ENCODE results near the gene MCU.
"Not testable (repeated sequence)": the region's sequence is repeated elsewhere in the genome, so short reads cannot be mapped to it uniquely, and the experiment has no call there.

Gene MCU

DNA sequence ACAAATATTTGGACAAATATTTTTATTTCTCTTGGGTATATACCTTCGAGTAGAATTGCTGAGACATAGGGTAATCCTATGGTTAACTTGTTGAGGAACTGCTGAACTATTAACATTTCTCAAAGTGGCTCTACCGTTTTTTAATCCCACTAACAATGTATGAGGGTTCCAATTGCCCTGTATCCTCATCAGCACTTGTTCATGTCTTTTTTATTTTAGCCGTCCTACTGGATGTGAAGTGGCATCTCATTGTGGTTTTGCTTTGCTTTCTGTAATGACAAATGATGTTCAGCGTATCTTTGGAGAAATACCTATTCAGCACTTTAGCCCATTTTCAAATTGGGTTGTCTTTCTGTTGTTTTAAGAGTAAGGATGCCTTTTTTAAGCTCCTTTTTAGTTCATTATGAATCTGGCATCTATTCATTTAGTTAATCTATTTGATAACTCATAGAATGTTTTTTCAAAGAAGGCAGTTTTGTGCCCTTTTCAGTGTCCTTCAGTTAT, 40.0 kb downstream of the MCU start:
- no peak for DNase-seq (ENCODE audit: low read depth in 2 of 2)

DNA sequence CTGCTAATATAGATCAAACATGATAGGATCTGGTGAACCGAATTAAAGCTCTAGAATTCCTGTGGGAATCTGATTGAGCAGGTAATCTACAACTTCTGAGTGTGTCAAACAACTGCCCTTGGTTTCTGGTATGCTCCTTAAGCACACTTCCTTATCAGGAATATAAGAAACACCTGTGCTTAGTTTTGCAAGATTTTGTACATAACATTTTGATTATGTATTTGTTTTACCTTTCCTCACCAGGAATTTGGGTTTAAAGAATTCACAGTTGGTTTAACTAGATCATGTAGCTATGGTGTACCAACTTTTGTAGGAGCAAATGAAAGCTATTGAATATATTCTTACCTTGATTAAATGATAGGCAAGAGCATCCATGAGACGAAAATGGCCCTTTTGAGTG, 40.6 kb downstream of the MCU start:
- no peak for DNase-seq (ENCODE audit: low read depth in 2 of 2)

DNA sequence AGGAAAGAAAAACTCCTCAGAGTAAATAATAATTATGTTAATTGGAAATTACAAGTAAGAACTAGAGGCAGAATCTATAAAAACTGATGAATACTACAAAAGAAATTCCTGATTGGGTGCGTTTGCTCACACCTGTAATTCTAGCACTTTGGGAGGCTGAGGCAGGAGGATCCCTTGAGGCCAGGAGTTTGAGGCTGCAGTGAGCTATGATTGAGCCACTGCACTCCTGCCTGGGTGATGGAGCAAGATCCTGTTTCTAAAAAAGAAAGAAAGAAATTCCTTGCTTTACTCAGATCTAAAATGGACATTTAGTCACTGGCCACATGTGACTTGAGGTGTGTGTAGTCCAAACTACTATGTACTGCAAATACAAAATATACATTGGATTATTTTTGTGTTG, 42.0 kb downstream of the MCU start:
- DNase-seq (ENCODE audit: low read depth in 2 of 2): no peak

DNA sequence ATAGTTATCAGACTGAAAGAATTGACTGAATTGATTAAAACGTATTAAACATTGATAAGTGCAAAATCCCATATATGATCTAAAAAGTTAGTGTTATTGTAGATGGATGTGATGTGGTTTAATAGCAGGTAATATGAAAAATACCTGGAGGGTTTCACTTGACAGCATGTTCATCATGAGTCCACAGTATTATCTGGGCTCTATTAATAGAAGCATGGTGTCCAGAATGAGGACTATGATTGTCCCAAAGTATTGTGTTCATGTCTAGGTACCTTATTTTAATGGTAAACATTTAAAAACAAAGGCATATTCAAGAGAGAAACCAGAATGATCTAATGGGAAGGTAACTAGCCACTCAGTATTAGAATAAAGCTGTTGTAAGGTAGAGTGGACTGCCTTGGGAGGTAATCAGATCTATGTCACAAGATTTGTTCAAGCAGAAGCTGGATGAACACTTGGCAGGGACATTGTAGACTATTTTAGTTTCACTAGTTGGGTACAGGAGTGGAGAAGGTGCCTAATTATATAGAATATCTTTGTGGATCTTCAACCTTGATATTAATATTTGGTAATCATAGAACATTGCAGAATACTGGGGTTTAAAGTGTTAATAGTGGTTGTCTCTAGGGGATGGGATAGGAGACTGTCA, 43.5 kb downstream of the MCU start:
- DNase-seq (ENCODE audit: low read depth in 2 of 2): no peak

DNA sequence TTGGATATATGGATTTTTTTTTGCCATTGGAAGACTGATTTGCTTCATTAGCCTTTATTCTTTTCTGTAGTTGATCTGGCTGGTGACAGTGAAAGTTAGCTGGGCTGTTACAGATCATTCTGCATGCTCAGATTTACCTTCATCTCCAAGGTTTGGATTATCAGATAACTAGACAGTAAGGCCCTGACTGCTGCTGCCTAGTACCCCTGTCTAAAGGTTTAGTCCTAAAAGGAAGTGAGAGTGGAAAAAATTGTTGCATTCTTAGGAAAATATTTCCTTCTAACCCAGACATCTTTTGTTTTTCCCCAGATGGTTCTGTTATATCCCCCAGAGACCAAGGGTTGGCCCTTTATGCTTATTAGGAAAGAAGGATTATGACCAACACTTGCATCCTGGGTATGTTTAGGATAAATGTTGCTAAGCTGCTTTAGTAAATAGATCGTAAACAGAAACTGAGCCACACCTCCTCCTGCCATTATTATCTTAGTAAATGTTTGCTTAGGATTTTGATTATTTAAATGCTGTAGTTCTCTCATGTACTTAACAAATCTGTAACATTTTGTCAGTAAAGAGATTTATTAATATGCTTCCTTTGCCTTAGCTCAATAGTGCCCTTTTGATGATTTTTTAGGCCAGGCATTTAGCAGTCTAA, 44.4 kb downstream of the MCU start:
- no peak for DNase-seq (ENCODE audit: low read depth in 2 of 2)

DNA sequence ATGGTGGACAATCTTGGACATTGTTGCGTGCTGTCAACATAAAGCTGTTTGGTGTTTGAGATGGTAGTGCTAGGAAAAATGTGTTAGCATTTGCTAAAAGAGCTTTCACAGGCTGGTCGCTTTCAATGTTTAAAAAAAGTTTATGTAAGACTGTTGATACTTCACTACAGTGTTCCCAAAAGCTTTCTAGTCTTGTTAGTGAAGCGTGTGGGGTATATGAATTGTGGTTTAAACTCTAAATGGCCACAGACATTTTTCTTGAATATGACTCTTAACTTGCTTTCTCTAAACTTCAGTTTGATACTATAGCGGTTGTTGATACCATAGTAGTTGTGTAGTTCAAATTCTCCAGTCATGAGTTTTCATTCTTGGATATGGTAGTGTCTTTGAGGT, 44.9 kb downstream of the MCU start:
- no peak for DNase-seq (ENCODE audit: low read depth in 2 of 2)

DNA sequence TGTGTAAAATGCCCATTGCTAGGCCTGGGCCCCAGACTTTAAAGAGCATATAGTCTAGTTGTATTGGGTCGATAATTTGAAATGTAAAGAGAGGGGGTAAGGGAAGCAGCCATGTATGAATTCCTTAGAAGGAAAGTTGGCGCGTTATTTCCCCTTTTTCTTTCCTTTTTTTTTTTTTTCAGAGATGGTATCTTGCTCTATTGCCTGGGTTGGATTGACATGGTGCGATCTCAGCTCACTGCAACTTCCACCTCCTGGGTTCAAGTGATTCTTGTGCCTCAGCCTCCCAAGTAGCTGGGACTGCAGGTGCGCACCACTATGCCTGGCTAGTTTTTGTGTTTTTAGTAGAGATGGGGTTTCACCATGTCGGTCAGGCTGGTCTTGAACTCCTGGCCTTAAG, 45.4 kb downstream of the MCU start:
- DNase-seq (ENCODE audit: low read depth in 2 of 2): not testable (repeated sequence)

DNA sequence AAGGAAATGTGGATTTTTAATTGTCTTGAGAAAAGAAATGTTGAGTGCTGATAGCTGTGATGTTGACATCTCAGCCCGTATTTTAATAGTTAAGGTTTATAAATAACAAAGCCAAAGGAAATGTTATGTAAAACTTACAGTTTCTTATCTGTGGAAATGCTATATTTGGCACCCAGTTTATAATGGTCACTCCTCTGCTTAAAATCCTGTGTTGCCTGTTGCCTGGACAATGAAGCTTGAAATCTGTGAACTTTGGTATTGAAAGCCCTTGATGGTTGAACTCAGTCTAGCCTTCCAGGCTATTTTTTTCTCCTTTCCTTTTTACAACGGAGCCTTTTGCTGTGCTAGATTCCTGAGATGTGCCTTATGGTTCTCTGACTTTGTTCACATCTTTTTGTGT, 46.5 kb downstream of the MCU start:
- no peak for DNase-seq (ENCODE audit: low read depth in 2 of 2)

DNA sequence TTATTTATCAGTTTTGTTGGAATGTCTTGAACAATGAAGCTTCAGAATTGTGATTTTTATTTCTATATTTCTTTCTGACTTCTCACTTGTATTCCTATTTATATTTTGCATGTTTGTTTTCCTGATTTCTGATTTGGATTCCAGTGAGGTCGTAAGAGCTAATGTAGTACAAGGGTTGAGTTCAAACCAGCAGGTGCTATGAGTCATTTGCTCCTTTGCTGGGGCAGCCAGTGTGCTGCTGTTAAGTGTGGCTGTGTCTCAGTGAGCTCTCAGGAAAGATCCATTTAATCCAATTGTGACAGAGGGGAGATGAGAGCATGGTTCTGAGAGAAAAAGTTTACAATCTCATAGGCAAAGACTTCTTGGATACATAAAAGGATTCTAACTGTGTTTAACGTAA, 48.6 kb downstream of the MCU start:
- no peak for DNase-seq (ENCODE audit: low read depth in 2 of 2)

DNA sequence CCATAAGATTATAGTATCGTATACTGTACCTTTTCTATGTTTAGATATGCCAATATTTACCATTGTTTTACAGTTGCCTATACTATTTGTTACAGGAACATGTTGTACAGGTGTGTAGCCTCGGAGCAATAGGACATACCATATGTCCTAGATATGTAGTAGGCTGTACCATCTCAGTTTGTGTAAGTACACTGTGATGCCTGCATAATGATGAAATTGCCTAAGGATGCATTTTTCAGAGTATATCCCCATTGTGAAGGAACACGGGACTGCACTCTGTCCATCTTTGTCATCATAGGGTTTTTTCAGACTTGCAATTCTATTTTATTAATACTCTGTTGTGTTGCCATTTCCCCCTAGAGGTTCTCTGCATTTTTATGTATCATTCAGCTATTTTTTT, 50.1 kb downstream of the MCU start:
- DNase-seq (ENCODE audit: low read depth in 2 of 2): no peak

DNA sequence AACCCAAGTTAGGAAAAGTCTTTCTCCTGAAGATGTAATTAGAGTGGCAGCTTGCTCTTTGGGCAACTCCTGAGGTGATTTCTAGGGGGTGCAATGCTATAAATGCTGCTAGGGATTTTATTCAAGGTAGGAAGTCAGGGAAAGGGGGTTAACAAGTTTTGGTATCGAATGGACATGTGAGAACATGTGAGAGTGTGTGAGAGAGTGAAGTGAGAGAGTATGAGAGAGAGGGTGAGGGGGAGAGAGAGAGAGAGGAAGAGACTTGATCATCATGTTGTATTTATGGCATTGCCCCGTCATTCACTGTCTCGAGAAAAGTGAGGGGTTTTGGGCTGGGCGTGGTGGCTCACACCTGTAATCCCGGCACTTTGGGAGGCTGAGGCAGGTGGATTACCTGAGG, 50.9 kb downstream of the MCU start:
- DNase-seq (ENCODE audit: low read depth in 2 of 2): no peak

DNA sequence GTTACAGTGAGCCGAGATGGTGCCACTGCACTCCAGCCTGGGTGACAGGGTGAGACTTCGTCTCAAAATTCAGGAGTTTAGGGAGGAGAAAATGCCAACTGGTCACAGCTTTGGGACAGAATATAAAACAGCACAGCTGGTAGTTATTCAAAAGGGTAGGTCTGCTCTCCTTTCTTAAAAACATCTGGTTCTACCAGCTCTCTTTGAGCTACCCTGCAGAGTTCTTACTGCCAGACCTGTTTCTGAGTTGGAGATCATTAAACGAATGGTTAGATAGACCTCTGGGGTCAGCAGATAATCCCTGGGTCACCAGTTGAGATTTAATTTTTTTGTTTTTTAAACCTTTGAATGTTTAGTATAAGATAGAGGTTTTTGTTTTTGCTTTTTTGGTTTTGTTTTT, 52.6 kb downstream of the MCU start:
- DNase-seq (ENCODE audit: low read depth in 2 of 2): no peak

DNA sequence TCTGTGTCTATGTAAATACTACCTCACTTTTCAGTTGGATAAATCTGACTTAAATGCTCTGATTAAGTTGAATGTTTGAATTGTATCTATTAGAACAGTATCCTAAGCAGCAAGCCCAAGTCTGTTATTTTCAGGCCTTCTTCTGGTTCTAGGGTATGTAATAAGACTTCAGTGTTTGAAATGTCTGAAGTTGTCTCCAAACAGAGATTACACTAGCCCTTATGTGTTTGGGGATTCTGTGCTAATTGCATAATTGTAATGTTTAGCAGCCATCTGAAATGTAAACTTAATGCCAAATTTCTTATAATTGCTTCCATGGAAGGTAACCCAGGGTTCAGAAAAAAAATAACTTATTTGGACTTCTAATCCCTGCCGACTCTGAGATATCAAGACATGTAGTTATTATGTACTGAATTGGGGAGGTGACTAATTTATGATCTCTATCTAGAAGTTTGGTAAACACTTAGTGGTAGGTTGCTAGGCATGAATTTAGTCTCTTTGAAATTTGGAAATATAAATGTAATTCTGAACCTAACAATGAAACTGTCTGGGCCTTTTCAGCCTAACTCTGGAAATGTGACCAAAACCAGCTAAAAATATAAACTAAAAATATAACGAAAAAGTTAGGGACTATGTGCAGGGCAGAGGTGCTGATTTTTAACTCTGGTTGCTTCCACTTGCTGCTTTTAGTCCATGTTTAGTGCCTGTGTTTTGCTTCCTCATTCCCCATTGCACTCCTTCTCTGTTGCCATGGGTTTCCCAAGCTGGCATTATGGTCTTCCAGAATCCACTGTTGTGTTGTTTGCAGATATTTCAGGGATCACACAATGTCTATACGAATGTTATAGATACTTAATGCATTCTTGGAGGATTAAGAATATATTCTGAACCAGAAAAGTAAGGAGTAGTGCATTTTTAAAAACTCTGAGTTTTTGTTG, 54.8 kb downstream of the MCU start:
- no peak for DNase-seq (ENCODE audit: low read depth in 2 of 2)

DNA sequence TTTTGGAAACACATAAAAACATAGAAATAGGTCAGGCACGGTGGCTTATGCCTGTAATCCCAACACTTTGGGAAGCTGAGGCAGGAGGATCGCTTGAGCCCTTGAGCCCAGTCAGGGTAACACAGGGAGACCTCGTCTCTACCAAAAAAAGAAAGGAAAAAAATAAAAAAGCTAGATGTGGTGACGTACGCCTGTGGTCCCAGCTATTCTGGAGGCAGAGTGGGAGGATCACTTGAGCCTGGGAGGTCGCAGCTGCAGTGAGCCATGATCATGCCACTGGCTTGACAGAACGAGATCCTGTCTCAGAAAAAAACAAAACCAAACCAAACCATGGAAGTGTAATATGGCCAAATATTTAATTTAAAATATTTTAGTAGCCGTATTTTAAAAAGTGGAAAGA, 55.6 kb downstream of the MCU start:
- DNase-seq (ENCODE audit: low read depth in 2 of 2): no peak

DNA sequence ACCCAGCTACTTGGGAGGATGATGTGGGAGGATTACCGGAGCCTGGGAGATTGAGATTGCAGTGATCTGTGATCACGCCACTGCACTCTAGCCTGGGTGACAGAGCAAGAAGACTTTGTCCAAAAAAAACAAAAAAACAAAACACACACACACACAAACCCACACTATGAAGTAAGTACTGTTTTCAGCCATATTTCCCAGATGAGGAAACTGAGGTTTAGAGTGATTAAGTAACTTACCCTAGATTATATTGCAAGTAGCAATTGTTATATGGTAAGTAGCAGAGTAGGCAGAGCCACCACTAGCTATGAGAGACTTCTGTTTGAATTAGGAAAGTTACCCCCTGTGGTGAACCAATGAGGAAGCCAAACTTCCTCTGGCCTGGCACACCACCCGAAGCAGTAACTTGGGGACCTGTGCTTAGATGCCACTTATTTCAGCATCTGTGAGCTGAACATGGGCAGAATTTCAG, 61.9 kb downstream of the MCU start:
- DNase-seq (ENCODE audit: low read depth in 2 of 2): no peak

DNA sequence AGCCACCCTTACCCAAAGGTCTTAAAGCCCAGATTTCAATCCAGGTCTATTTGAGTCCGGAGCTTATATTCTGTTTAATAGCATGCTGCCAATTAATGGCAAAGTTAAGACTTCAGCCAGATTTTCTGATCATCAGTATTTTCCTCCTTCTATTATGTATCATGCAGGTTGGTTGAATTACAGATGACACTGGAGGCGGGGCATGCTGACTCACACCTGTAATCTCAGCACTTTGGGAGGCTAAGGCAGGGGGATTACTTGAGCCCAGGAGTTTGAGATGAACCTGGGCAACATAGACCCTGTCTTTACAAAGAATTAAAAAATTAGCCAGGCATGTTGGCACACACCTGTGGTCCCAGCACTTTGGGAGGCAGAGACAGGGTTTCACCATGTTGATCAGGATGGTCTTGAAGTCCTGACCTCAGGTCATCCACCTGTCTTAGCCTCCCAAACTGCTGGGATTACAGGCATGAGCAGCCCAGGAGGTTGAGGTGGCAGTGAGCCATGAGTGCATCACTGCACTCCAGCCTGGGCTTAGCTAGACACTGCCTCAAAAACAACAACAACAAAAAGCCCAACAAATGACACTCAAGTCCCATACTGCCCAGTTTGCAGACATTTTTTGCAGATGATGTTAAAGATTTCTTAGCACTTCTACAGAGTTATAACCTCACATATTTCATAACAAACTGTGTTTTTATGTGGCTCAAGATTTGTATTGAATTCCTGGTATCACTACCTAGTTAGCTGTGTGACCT, 62.5 kb downstream of the MCU start:
- DNase-seq (ENCODE audit: low read depth in 2 of 2): no peak

DNA sequence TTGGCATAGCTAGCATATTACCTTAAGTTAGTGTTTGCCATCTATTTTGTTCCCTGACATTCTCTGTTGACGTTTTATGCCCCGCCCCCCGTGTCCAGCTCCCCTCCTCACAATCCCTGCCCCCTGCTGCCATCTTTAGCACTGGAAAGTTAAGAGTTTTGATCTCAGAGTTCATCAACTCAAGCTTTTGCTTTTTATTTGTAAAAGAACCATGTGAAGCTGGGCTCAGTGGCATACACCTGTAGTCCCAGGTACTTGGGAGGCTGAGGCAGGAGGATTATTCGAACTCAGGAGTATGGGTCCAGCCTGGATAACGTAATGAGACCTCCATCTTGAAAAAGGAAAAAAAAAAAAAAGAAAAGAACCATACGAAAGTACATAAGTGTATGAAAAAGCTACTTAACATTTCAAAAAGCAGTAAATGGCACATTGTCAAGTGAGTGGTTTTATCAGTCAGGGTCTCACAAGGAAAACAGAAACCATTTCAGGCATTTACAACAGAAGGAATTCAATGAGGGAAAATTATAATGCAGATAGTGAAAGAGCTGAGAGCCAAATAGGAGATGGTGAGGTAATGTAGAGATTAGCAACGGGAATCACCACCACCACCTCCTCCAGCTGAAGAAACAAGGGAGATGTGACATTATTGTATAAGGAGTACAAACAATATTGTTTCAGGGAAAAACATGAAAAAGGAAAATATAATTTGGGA, 64.9 kb downstream of the MCU start:
- no peak for DNase-seq (ENCODE audit: low read depth in 2 of 2)

DNA sequence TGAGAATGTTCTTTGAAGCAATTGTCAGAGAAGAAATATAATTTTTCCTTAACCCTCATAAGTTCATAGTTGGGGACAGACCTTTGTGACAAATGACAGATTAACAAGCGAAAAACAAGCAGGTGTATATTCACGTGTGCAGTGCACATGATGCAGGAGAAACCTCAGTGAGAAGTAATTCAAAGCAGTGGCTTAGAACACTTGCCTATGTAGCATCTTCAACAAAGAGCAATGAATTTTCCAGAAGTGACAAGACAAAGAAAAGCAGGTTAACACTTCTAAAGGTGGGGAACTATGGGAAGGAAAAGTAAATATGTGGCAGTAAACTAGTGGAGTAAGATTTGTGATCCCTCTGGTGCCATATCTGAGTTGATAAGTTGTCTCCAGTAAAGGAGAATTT, 65.8 kb downstream of the MCU start:
- DNase-seq (ENCODE audit: low read depth in 2 of 2): no peak

DNA sequence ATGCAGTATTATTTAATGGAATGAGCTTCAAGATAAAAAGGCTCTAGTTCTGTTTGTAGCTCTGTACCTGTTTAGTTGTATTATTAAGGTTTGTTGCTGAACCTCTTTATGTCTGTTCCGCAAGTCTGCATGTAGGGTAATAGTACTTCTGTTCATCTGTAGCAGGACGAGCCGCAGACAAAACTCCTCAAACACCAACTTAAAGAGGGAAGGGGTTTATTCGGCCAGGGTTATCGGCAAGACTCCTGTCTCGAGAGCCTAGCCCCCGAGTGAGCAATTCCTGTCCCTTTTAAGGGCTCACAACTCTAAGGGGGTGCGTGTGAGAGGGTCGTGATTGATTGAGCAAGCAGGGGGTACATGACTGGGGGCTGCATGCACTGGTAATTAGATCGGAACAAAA, 67.0 kb downstream of the MCU start:
- DNase-seq (ENCODE audit: low read depth in 2 of 2): not testable (repeated sequence)

DNA sequence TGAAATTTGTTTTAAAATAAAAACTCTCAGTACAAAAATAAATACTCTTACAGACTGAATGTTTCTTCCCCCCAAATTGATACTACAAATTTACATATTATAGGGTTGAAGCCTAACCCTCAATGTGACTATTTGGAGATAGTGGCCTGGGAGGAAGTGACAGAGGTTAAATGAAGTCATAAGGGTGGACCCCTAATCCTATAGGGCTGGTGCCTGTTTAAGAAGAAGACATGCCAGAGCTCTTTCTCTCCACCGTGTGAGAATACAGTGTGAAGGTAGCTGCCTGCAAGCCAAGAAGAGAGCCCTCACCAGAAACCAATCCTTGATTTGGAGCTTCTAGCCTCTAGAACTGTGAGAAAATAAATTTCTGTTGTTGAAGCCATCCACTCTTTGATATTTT, 67.6 kb downstream of the MCU start:
- DNase-seq (ENCODE audit: low read depth in 2 of 2): no peak

DNA sequence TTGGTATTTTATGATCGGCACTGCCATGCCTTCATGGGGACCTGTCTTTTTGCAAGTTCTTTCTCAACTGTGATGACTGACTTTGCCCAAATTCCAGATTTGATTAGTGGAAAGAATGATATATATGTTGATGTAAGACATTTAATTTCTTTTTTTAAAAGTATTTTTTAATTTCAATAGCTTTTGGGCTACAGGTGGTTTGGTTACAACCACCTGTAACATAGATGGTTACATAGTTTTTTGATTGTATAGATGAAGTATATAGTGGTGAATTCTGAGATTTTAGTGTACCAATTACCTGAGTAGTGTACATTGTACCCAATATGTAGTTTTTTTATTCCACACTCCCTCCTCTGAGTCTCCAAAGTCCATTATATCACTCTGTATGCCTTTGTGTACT, 69.6 kb downstream of the MCU start:
- no peak for DNase-seq (ENCODE audit: low read depth in 2 of 2)

Data from stimulated activated CD8-positive, alpha-beta memory T cell treated with anti-CD3 and anti-CD28 coated beads, Interleukin-7, amount 100 ng/mL, for 4 hours (primary cell).